ENCODE results near the gene KIAA0513.

- no peak for TF ChIP-seq CTCF (IDR thresholded peaks at IDR 0.05)
- TF ChIP-seq EZH2 (IDR thresholded peaks at IDR 0.05; ENCODE audit: borderline replicate concordance, insufficient read depth, low read depth, low read length, poor library complexity, severe bottlenecking) = no peak
These were observed 15.7 kb upstream of the KIAA0513 start for GRCh38 chr16:85011846-85012284.
